GM19240 (cell line): ENCODE data around the gene CENPT.

ENCODE experiments used
- DNase-seq: peaks from one replicate; pipeline ENCODE4 v3.0.0; 2011; ENCODE audit warnings: low spot score; ENCODE audit not compliant: insufficient read length

The CENPT gene

GRCh38 chr16:67807148-67807682 lies 40.3 kb downstream of the CENPT start:
- no peak for DNase-seq

- peak; percentile 82 for DNase-seq
Measured at GRCh38 chr16:67806428-67807147, 40.9 kb downstream of the CENPT start, which contains the start of the genes RANBP10 and TSNAXIP1. Gene RANBP10, minus strand, starts transcription at chr16:67806560. Its CDS starts 24 bp downstream, at chr16:67806536. Gene TSNAXIP1, plus strand, starts transcription at chr16:67806889. Its CDS starts 261 bp downstream, at chr16:67807150.

GRCh38 chr16:67805718-67806427 lies 41.6 kb downstream of the CENPT start:
- no peak for DNase-seq

GRCh38 chr16:67804853-67805542 lies 42.5 kb downstream of the CENPT start:
- DNase-seq, result no peak

GRCh38 chr16:67803894-67804293 lies 43.6 kb downstream of the CENPT start:
- DNase-seq, result no peak

- no peak for DNase-seq
Measured at GRCh38 chr16:67801883-67802282, 45.6 kb downstream of the CENPT start.

- no peak for DNase-seq
Measured at GRCh38 chr16:67801241-67801640, 46.3 kb downstream of the CENPT start.

- DNase-seq, result no peak
Measured at GRCh38 chr16:67800338-67800926, 47.1 kb downstream of the CENPT start.

GRCh38 chr16:67796099-67796718 lies 51.3 kb downstream of the CENPT start:
- no peak for DNase-seq

- DNase-seq, result no peak
Measured at GRCh38 chr16:67790071-67790470, 57.4 kb downstream of the CENPT start.

GRCh38 chr16:67786491-67786890 lies 61.0 kb downstream of the CENPT start:
- no peak for DNase-seq

GRCh38 chr16:67783353-67783725 lies 64.2 kb downstream of the CENPT start:
- DNase-seq, result no peak

GRCh38 chr16:67782567-67783352 lies 64.7 kb downstream of the CENPT start:
- DNase-seq, result no peak

- no peak for DNase-seq
Measured at GRCh38 chr16:67781565-67781921, 66.0 kb downstream of the CENPT start.

GRCh38 chr16:67780847-67781564 lies 66.5 kb downstream of the CENPT start:
- no peak for DNase-seq

- DNase-seq, result no peak
Measured at GRCh38 chr16:67779256-67780014, 68.1 kb downstream of the CENPT start.
